Measurements from ENCODE around the gene CHST11. TPM values are rescaled to one million over a fixed set of nuclear protein-coding genes. Genes with fewer than 3 reads are reported as not detected.

The CHST11 gene
- total and polyA plus RNA-seq, 2 of the 4 experiments (the other 2 are of a cell fraction), result 1.4 to 2.7 TPM

DNA sequence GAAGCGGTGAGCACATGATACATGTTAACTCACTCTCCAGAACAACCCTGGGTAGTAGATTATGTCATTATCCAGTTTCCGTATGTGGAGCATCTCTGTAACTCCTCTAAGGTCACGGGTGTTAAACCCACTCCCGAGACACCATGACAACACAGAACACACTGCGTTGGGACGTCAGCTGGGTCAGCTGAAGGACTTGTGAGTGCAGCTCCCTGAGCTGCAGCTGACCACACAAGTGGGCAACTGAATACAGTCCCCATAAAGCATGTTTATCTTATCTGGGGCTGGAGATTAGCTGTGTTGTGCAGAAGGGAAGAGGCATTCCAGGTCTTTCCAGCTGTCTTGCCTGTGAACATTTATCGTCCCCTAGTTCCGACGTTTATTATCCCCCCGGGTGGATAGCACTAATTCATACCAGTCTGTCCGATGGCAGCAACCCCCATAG is 211.5 kb downstream of the CHST11 start:
- no TSS peak for BruUV-seq (replicated peaks)
- no CpG with 5 or more reads among the region's 11 CpGs for WGBS, 2 experiments (ENCODE audit: extremely low coverage in 2 of 2, insufficient read length in 1 of 2)
- intact Hi-C loops (cut with micrococcal nuclease), result no loop called here
- H2BK120ac ChIP-seq (ENCODE audit: low read depth, low read length), result no peak overlapping the region
- no peak overlapping the region for H3K18ac ChIP-seq (ENCODE audit: low read depth, low read length)
- no peak overlapping the region for H3K14ac ChIP-seq (replicated peaks; ENCODE audit: low read depth, low read length)
- H4K20me1 ChIP-seq (ENCODE audit: insufficient read depth, low read length), result no peaks in the 10 kb centered on the region
- H3K27me3 ChIP-seq (ENCODE audit: control insufficient read depth, insufficient read depth, low read length), result no peaks in the 10 kb centered on the region
- H3K4me3 ChIP-seq (ENCODE audit: insufficient read depth, low read depth, low read length), result no peak overlapping the region
- no peaks in the 10 kb centered on the region for H3K79me1 ChIP-seq (ENCODE audit: low read depth in 1 of 2, low read length in 2 of 2)
- H3K4ac ChIP-seq (ENCODE audit: low read depth, low read length), result no peak overlapping the region
- peaks cover 7% of the 10 kb centered on the region for H3K4me1 ChIP-seq (ENCODE audit: control insufficient read depth, insufficient read depth, low read length)
- ATAC-seq (ENCODE audit: low read depth), result peak; percentile 40; the same call in 1 of the 2 replicates
- H3K9me3 ChIP-seq (ENCODE audit: control insufficient read depth, insufficient read depth, low read length), result no peaks in the 10 kb centered on the region
- no peak overlapping the region for H4K91ac ChIP-seq (ENCODE audit: insufficient read depth, low read depth, low read length)
- H3K4me2 ChIP-seq (ENCODE audit: low read depth, low read length), result no peak overlapping the region
- H2BK15ac ChIP-seq (ENCODE audit: low read depth, low read length), result no peak overlapping the region
- no peak overlapping the region for H3K56ac ChIP-seq (ENCODE audit: extremely low read depth, insufficient read depth, low read length)
- H3K36me3 ChIP-seq (ENCODE audit: control insufficient read depth, insufficient read depth, low read length), result no peaks in the 10 kb centered on the region
- TF ChIP-seq, protein P1, sequence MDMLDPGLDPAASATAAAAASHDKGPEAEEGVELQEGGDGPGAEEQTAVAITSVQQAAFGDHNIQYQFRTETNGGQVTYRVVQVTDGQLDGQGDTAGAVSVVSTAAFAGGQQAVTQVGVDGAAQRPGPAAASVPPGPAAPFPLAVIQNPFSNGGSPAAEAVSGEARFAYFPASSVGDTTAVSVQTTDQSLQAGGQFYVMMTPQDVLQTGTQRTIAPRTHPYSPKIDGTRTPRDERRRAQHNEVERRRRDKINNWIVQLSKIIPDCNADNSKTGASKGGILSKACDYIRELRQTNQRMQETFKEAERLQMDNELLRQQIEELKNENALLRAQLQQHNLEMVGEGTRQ (IDR thresholded peaks at IDR 0.05; ENCODE audit: low read depth, low read length), result 0 out of 2 replicates have a peak, but pooled peaks have one; percentile 10
- TF ChIP-seq, protein P2, sequence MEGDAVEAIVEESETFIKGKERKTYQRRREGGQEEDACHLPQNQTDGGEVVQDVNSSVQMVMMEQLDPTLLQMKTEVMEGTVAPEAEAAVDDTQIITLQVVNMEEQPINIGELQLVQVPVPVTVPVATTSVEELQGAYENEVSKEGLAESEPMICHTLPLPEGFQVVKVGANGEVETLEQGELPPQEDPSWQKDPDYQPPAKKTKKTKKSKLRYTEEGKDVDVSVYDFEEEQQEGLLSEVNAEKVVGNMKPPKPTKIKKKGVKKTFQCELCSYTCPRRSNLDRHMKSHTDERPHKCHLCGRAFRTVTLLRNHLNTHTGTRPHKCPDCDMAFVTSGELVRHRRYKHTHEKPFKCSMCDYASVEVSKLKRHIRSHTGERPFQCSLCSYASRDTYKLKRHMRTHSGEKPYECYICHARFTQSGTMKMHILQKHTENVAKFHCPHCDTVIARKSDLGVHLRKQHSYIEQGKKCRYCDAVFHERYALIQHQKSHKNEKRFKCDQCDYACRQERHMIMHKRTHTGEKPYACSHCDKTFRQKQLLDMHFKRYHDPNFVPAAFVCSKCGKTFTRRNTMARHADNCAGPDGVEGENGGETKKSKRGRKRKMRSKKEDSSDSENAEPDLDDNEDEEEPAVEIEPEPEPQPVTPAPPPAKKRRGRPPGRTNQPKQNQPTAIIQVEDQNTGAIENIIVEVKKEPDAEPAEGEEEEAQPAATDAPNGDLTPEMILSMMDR (conservative IDR thresholded peaks at IDR 0.05; ENCODE audit: low read depth, low read length), result no peak
- peaks cover 6% of the 10 kb centered on the region; the same call in 1 of the 2 replicates for H3K9me1 ChIP-seq (ENCODE audit: insufficient read depth, low read length)
- H3K23ac ChIP-seq (ENCODE audit: low read depth, low read length), result no peak overlapping the region
- H3K9ac ChIP-seq (ENCODE audit: low read depth, low read length), result no peak overlapping the region
- H4K8ac ChIP-seq (ENCODE audit: low read depth in 2 of 2, low read length in 2 of 2), result no peak overlapping the region
- H2BK20ac ChIP-seq (ENCODE audit: low read depth, low read length), result no peak overlapping the region
- peak; percentile 62 for DNase-seq
- dilution Hi-C loops (cut with HindIII; ENCODE audit: low sequenced_read_pairs, unreplicated experiment), result no loop called here
- ChIA-PET CTCF (interaction anchor here (3.0 kb wide), 1 partner anchor 286 kb away, joined by 9 read pairs; no protein-coding TSS in a partner anchor), POLR2A (ENCODE audit: unreplicated experiment) (no interaction called here)
- H2BK5ac ChIP-seq (ENCODE audit: low read depth, low read length, poor library complexity, severe bottlenecking), result no peak overlapping the region
- no peak overlapping the region for H3K27ac ChIP-seq (ENCODE audit: insufficient read depth, low read length)
- in situ Hi-C loops (cut with MboI; ENCODE audit: low sequenced_read_pairs), result no loop called here
- no peak overlapping the region for H2AK5ac ChIP-seq (ENCODE audit: low read depth, low read length)
- no peak overlapping the region for H2AFZ ChIP-seq (replicated peaks; ENCODE audit: low read length, poor library complexity)
- H4K5ac ChIP-seq (ENCODE audit: low read depth, low read length), result no peak overlapping the region
- no peak overlapping the region for H2AK9ac ChIP-seq (replicated peaks; ENCODE audit: low read depth, low read length, poor library complexity)
